Skeletal muscle tissue (tissue), 4 donors: Measurements from ENCODE around the gene HDAC4. TPM values are rescaled to one million over a fixed set of nuclear protein-coding genes. Genes with fewer than 3 reads are reported as not detected.

Experiments
- H3K27ac ChIP-seq: one replicate; pipeline ENCODE4 v1.7.0; 2013; ENCODE audit warnings: mild to moderate bottlenecking, low read depth, low read length, inconsistent platforms
- H3K27me3 ChIP-seq, 3 donors: one replicate each; pipeline ENCODE4 v1.7.0; 2013; ENCODE audit warnings: low read length in 3 of 3; ENCODE audit not compliant: control insufficient read depth in 3 of 3, insufficient read depth in 3 of 3
- H3K36me3 ChIP-seq, 3 donors: one replicate each; pipeline ENCODE4 v1.7.0; 2013; ENCODE audit warnings: low read length in 3 of 3; ENCODE audit not compliant: control insufficient read depth in 3 of 3, insufficient read depth in 3 of 3
- H3K4me1 ChIP-seq, 3 donors: one replicate each; pipeline ENCODE4 v1.7.0; 2013; ENCODE audit warnings: low read length in 3 of 3, mild to moderate bottlenecking in 3 of 3; ENCODE audit not compliant: control insufficient read depth in 3 of 3, insufficient read depth in 3 of 3
- H3K4me3 ChIP-seq, 3 donors: one replicate each; pipeline ENCODE4 v1.7.0; 2013; ENCODE audit warnings: low read length in 3 of 3
- H3K9ac ChIP-seq, 3 donors: one replicate each; pipeline ENCODE4 v1.7.0; 2013; ENCODE audit warnings: low read length in 3 of 3, mild to moderate bottlenecking in 3 of 3, moderate library complexity in 2 of 3, low read depth in 1 of 3
- H3K9me3 ChIP-seq, 3 donors: one replicate each; pipeline ENCODE4 v1.7.0; 2013; ENCODE audit warnings: low read length in 3 of 3; ENCODE audit not compliant: control insufficient read depth in 3 of 3
- total RNA-seq: library from RNA; depleted of rRNA; stranded (reverse); fragments of >200 nt; gene quantifications from one replicate; pipeline ENCODE4 v1.2.3, GENCODE V29; 2014
- donor health status: Osteomylitis.

HDAC4 gene
- total RNA-seq, 1 donor from 2014 or later: 23.5 TPM

GRCh38 chr2:239113171-239113570 is 287.6 kb downstream of the HDAC4 start:
- no peak overlapping the region for H3K4me3 ChIP-seq
- H3K27ac ChIP-seq: no peak overlapping the region
- H3K9ac ChIP-seq: no peak overlapping the region
- no peaks in the 10 kb centered on the region for H3K27me3 ChIP-seq
- peaks cover 14 to 45% (median 17%) of the 10 kb centered on the region in 3 donors for H3K4me1 ChIP-seq
- H3K36me3 ChIP-seq: peaks cover 62 to 72% (median 64%) of the 10 kb centered on the region in 3 donors
- H3K9me3 ChIP-seq: no peaks in the 10 kb centered on the region

GRCh38 chr2:239112127-239112774 is 288.6 kb downstream of the HDAC4 start:
- Histone ChIP-seq H3K27me3 (no peaks in the 10 kb centered on the region), H3K4me1 (peaks cover 14 to 46% (median 17%) of the 10 kb centered on the region in 3 donors), H3K27ac (no peak overlapping the region), H3K4me3 (no peak overlapping the region), H3K36me3 (peaks cover 66 to 78% (median 73%) of the 10 kb centered on the region in 3 donors), H3K9me3 (no peaks in the 10 kb centered on the region), H3K9ac (peak overlapping the region in 1 of 3 donors; percentile 16)

- Histone ChIP-seq H3K27ac (no peak overlapping the region), H3K36me3 (peaks cover 72 to 79% (median 73%) of the 10 kb centered on the region in 3 donors), H3K4me1 (peaks cover 14 to 46% (median 17%) of the 10 kb centered on the region in 3 donors), H3K27me3 (no peaks in the 10 kb centered on the region), H3K9ac (peak overlapping the region in 1 of 3 donors; percentile 16), H3K4me3 (no peak overlapping the region), H3K9me3 (no peaks in the 10 kb centered on the region)
These were observed 289.3 kb downstream of the HDAC4 start for GRCh38 chr2:239111401-239112100.

GRCh38 chr2:239110595-239111048 is 290.2 kb downstream of the HDAC4 start:
- Histone ChIP-seq H3K27me3 (no peaks in the 10 kb centered on the region), H3K4me3 (no peak overlapping the region), H3K9ac (no peak overlapping the region), H3K4me1 (peaks cover 14 to 49% (median 17%) of the 10 kb centered on the region in 3 donors), H3K27ac (no peak overlapping the region), H3K9me3 (no peaks in the 10 kb centered on the region), H3K36me3 (peaks cover 70 to 83% (median 73%) of the 10 kb centered on the region in 3 donors)

GRCh38 chr2:239109928-239110545 is 290.8 kb downstream of the HDAC4 start:
- no peak overlapping the region for H3K27ac ChIP-seq
- H3K27me3 ChIP-seq: no peaks in the 10 kb centered on the region
- H3K9ac ChIP-seq: no peak overlapping the region
- H3K4me1 ChIP-seq: peaks cover 14 to 49% (median 14%) of the 10 kb centered on the region in 3 donors
- peaks cover 69 to 87% (median 78%) of the 10 kb centered on the region in 3 donors for H3K36me3 ChIP-seq
- H3K9me3 ChIP-seq: no peaks in the 10 kb centered on the region
- no peak overlapping the region for H3K4me3 ChIP-seq

- H3K36me3 ChIP-seq: peaks cover 64 to 87% (median 78%) of the 10 kb centered on the region in 3 donors
- H3K27ac ChIP-seq: no peak overlapping the region
- H3K9me3 ChIP-seq: no peaks in the 10 kb centered on the region
- H3K27me3 ChIP-seq: no peaks in the 10 kb centered on the region
- peaks cover 6 to 43% (median 6%) of the 10 kb centered on the region in 3 donors for H3K4me1 ChIP-seq
- H3K9ac ChIP-seq: no peak overlapping the region
- H3K4me3 ChIP-seq: no peak overlapping the region
These were observed 291.5 kb downstream of the HDAC4 start for GRCh38 chr2:239109041-239109927.

- H3K9ac ChIP-seq: no peak overlapping the region
- no peak overlapping the region for H3K4me3 ChIP-seq
- H3K4me1 ChIP-seq: peaks cover 3 to 41% (median 4%) of the 10 kb centered on the region in 3 donors
- H3K36me3 ChIP-seq: peaks cover 63 to 90% (median 84%) of the 10 kb centered on the region in 3 donors
- H3K9me3 ChIP-seq: no peaks in the 10 kb centered on the region
- no peaks in the 10 kb centered on the region for H3K27me3 ChIP-seq
- no peak overlapping the region for H3K27ac ChIP-seq
These were observed 292.4 kb downstream of the HDAC4 start for GRCh38 chr2:239108459-239108858.

- H3K4me1 ChIP-seq: peaks cover 8 to 40% (median 9%) of the 10 kb centered on the region in 3 donors
- H3K27ac ChIP-seq: no peak overlapping the region
- no peaks in the 10 kb centered on the region for H3K27me3 ChIP-seq
- no peak overlapping the region for H3K4me3 ChIP-seq
- H3K9ac ChIP-seq: no peak overlapping the region
- no peaks in the 10 kb centered on the region for H3K9me3 ChIP-seq
- peaks cover 63 to 91% (median 79%) of the 10 kb centered on the region in 3 donors for H3K36me3 ChIP-seq
These were observed 292.9 kb downstream of the HDAC4 start for GRCh38 chr2:239107936-239108335.

GRCh38 chr2:239106966-239107365 is 293.9 kb downstream of the HDAC4 start:
- Histone ChIP-seq H3K27me3 (no peaks in the 10 kb centered on the region), H3K4me3 (no peak overlapping the region), H3K9me3 (no peaks in the 10 kb centered on the region), H3K36me3 (peaks cover 62 to 90% (median 81%) of the 10 kb centered on the region in 3 donors), H3K9ac (no peak overlapping the region), H3K27ac (no peak overlapping the region), H3K4me1 (peaks cover 14 to 44% (median 18%) of the 10 kb centered on the region in 3 donors)
